ENCODE data around the gene NMNAT2.

Gene NMNAT2

DNA sequence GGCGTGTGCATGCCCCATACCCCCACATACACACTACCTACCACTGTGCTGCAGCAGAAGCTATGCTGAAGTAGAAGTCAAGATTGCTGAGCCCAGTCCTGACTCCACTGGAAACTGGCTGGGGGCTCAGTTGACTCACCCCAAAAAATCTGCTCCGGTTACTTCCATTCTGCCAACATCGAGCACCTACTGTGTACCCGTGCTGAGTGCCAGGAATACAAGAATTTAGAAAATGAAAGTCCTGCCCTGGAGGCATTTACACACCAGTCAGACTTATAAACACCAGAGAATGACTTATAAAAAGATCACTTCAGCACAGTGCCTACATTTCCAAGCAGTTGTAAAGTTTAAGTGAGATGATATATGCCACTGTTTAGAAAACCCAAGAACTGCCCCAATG is 99.1 kb downstream of the NMNAT2 start:
- TF ChIP-seq, protein P1, sequence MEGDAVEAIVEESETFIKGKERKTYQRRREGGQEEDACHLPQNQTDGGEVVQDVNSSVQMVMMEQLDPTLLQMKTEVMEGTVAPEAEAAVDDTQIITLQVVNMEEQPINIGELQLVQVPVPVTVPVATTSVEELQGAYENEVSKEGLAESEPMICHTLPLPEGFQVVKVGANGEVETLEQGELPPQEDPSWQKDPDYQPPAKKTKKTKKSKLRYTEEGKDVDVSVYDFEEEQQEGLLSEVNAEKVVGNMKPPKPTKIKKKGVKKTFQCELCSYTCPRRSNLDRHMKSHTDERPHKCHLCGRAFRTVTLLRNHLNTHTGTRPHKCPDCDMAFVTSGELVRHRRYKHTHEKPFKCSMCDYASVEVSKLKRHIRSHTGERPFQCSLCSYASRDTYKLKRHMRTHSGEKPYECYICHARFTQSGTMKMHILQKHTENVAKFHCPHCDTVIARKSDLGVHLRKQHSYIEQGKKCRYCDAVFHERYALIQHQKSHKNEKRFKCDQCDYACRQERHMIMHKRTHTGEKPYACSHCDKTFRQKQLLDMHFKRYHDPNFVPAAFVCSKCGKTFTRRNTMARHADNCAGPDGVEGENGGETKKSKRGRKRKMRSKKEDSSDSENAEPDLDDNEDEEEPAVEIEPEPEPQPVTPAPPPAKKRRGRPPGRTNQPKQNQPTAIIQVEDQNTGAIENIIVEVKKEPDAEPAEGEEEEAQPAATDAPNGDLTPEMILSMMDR (IDR thresholded peaks at IDR 0.05) = no peak
- no peak for DNase-seq (ENCODE audit: low spot score)
- Histone ChIP-seq H3K27ac (peak overlapping the region; percentile 44 to 84), H3K4me3 (no peak overlapping the region)

DNA sequence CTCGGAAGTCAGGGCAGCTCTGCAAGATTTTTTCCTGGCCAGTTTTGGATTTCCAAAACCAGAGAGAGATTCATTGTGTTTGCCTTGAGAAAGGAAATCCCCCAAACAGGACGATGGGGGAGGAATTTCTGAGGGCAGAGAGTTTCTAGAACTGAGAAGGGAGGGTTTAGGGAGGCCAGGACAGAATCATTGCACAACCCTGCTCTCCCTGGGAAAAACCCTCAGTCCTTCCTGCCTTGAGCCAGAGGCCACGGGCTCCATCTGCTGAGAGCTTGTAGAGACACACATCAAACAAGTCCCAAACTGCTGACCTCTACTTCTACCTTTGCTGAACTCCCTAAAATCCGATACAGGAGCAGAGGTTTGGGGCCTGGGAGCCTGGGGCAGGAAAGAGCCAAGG is 99.7 kb downstream of the NMNAT2 start:
- no peak overlapping the region for H3K4me3 ChIP-seq
- TF ChIP-seq, protein P1 (IDR thresholded peaks at IDR 0.05) = peak; percentile 62
- peak; percentile 90 for DNase-seq (ENCODE audit: low spot score)
- H3K27ac ChIP-seq = peak overlapping the region; percentile 44 to 84

DNA sequence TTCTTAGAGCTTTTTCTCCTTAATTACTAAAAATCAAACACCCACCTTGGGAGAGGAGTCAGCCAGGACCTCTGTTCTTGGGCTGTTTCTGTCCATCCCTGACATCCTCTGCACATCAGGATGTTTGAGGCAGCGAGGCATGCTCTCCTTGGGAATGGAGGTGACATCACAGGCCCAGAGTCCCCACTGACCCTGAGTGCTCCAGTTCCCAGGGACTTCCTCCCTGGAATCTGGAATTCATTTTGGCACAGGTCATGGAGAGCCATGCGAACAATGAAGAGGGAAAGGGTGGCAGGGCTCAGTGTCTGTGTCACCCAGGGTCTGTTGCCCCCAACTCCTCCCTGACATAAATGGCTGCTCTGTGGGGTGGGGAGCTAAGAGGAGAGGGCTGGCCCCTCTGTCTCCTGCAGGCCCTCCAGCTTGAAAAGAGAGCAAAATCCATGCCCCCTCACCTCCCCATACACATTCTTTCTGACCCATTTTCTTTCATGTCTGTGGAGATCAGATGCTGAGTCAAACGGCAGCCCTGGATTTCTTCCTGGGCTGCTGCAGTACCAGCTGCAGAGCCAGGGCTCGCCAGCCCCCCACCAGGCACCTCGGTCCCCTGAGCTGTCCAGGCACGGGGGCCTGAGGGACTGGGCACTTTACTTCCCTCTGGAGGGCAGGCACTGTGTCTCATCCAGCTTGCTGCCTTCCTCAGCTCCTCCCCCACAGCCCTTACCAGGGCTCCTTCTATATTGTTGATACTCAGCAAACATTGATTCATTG is 102.0 kb downstream of the NMNAT2 start:
- Histone ChIP-seq H3K27ac (peak overlapping the region in 1 of 2 donors; percentile 13), H3K4me3 (no peak overlapping the region)
- TF ChIP-seq, protein P1 (IDR thresholded peaks at IDR 0.05) = no peak
- DNase-seq (ENCODE audit: low spot score) = no peak

DNA sequence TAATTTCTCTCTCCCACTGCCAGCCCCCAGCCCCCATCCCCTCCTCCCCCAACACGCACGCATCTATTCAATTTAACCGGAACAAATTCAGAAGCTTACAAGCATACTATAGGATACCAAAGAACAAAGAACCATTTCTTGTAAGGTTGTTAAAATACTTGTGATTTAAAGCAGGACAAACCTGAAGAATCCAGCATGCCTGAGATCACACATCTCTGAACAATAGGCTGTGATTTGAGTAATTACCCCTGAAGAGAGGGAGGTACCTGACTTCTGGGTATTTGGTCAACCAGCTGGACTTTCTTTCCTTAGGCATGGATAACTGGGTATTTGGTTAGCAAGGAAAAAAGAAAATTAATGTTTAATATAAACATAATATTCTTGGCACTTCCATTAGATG is 105.1 kb downstream of the NMNAT2 start:
- no peak for DNase-seq (ENCODE audit: low spot score)
- H3K4me3 ChIP-seq = no peak overlapping the region
- H3K27ac ChIP-seq = no peak overlapping the region
- TF ChIP-seq, protein P1 (IDR thresholded peaks at IDR 0.05) = no peak

DNA sequence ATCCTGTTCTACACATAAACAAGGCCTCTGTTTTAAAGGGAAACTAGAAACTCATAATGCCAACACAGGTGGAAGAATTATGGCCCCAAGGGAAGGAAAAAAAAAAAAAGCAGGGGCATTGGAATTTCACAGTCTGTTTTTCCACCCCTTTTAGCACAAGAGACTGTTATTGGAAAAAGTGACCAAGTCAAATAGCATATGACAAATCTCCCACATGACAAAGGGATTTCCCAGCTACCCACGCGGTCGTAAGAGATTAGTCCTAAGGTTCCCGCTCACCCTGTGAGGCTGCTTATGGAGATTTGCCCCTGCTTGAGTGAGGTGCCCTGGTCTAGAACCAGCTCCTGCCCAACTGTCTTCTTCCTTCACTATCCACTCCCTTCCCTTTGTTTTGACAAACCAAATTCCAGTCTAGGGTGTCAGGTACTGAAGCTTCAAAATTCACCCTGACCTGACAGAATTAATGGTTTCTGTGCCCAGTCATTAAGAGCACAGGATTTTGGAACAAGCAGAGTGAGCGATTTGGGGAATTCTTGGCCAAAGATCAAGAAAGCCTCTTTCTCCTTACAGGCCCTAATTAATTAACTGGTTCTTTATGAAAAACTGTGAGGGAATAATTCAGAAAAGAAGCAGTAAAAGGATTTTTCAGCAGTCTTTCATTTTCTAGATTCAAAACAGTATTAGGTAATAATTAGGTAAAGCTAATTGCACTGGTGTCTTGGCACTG is 107.3 kb downstream of the NMNAT2 start:
- Histone ChIP-seq H3K4me3 (no peak overlapping the region), H3K27ac (peak overlapping the region; percentile 81 to 89)
- TF ChIP-seq, protein P1 (IDR thresholded peaks at IDR 0.05) = no peak
- DNase-seq (ENCODE audit: low spot score) = no peak

DNA sequence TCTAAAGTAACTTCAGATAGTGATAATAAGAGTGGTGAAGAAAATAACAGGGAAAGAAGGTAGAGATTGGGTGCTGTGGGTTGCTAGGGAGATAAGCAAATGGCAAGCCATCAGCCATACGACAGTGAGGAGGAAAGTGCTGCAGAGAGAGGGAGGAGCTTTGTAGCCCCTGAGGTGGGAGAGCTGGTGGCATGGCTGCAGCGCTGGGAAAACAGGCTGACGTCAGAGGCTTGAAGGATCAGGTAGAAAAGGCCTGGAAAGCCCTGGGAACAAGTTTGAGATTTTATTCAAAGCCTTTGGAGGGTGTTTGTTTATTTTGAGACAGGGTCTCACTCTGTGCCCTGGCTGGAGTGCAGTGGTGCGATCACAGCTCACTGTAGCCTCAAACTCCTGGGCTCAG is 109.5 kb downstream of the NMNAT2 start:
- TF ChIP-seq, protein P1 (IDR thresholded peaks at IDR 0.05) = no peak
- DNase-seq (ENCODE audit: low spot score) = no peak
- H3K27ac ChIP-seq = peak overlapping the region in 1 of 2 donors; percentile 89
- no peak overlapping the region for H3K4me3 ChIP-seq
